ENCODE results near the gene FPR3. TPM values are rescaled to one million over a fixed set of nuclear protein-coding genes. Genes with fewer than 3 reads are reported as not detected.
A peak's percentile ranks its signal among the peaks of the same experiment; 100 is the strongest.

Gene FPR3
- total RNA-seq, 3 donors from 2014 or later = 3.9 to 20.0 (median 12.0) TPM

DNA sequence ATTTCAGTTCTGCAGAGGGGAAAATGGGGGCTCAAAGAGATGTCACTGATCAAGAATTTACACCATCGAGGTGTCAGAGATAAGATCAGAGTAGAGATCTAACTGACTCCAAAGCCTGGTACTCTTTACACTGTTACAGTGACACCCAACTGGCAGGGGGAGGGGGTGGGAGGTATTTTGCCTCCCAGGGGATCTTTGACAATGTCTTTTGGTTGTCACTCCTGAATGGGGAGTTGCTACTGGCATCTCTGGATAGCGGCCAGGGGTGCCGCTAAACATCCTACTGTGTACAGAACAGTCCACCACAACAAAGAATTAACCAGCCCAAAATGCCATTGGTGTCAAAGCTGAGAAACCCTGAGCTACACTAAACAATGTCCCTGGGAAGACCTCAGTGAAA is 3.1 kb downstream of the FPR3 start:
- TF ChIP-seq, protein P1, sequence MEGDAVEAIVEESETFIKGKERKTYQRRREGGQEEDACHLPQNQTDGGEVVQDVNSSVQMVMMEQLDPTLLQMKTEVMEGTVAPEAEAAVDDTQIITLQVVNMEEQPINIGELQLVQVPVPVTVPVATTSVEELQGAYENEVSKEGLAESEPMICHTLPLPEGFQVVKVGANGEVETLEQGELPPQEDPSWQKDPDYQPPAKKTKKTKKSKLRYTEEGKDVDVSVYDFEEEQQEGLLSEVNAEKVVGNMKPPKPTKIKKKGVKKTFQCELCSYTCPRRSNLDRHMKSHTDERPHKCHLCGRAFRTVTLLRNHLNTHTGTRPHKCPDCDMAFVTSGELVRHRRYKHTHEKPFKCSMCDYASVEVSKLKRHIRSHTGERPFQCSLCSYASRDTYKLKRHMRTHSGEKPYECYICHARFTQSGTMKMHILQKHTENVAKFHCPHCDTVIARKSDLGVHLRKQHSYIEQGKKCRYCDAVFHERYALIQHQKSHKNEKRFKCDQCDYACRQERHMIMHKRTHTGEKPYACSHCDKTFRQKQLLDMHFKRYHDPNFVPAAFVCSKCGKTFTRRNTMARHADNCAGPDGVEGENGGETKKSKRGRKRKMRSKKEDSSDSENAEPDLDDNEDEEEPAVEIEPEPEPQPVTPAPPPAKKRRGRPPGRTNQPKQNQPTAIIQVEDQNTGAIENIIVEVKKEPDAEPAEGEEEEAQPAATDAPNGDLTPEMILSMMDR (IDR thresholded peaks at IDR 0.05) = no peak
- TF ChIP-seq POLR2A (IDR thresholded peaks at IDR 0.05) (no peak), POLR2AphosphoS5 (IDR thresholded peaks at IDR 0.05) (no peak)
- no peak for DNase-seq (ENCODE audit: low spot score in 2 of 2)
- no peak overlapping the region for H3K4me3 ChIP-seq
- peak overlapping the region in 1 of 2 donors; percentile 43 for H3K27ac ChIP-seq
- intact Hi-C loops (cut with DNase I; ENCODE audit: low total_unique reads) = no loop called here
- H3K27me3 ChIP-seq = no peaks in the 10 kb centered on the region
- H3K36me3 ChIP-seq = no peaks in the 10 kb centered on the region
- no peaks in the 10 kb centered on the region for H3K4me1 ChIP-seq
- no peaks in the 10 kb centered on the region for H3K9me3 ChIP-seq

DNA sequence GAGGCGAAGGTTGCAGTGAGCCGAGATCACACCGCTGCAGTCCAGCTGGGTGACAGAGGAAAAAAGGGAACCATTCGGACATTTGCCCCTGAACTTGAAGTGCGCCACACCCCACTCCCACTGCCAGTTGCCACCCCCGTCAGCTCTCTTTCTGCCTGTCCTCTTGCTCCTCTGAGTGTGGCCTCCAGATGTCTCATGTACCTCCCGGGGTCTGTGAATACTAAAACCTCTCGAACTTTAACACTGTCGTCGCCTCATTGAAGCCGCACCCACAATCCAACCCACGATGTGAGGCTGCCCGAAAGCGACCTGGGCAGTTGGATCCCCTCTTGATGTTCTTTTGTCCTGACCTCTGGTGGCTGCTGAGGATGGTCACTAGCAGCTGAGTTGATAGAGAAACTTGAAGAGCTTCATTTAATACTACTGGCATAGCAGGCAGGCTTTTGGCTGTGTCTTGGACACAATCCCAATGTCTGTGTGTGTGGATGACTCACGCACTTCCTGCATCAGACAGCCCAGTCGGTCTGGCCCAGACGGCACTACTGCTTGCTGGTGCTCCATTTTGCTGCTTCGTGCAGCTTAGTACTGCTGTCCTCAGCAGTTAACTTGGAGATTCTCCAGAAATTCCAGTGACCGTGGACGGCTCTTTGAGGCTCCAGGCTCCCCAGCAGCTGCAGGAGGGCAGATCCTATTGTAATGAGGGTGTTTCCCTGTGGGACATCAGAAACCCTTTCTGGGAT is 4.2 kb downstream of the FPR3 start:
- no peaks in the 10 kb centered on the region for H3K36me3 ChIP-seq
- no peaks in the 10 kb centered on the region for H3K27me3 ChIP-seq
- peak overlapping the region; percentile 75 to 82 for H3K27ac ChIP-seq
- no peaks in the 10 kb centered on the region for H3K4me1 ChIP-seq
- intact Hi-C loops (cut with DNase I; ENCODE audit: low total_unique reads) = no loop called here
- no peaks in the 10 kb centered on the region for H3K9me3 ChIP-seq
- DNase-seq (ENCODE audit: low spot score in 2 of 2) = peak; percentile 75 to 80
- TF ChIP-seq POLR2A (IDR thresholded peaks at IDR 0.05) (no peak), POLR2AphosphoS5 (IDR thresholded peaks at IDR 0.05) (no peak)
- TF ChIP-seq, protein P1 (IDR thresholded peaks at IDR 0.05) = no peak
- H3K4me3 ChIP-seq = peak overlapping the region in 1 of 3 donors; percentile 39

DNA sequence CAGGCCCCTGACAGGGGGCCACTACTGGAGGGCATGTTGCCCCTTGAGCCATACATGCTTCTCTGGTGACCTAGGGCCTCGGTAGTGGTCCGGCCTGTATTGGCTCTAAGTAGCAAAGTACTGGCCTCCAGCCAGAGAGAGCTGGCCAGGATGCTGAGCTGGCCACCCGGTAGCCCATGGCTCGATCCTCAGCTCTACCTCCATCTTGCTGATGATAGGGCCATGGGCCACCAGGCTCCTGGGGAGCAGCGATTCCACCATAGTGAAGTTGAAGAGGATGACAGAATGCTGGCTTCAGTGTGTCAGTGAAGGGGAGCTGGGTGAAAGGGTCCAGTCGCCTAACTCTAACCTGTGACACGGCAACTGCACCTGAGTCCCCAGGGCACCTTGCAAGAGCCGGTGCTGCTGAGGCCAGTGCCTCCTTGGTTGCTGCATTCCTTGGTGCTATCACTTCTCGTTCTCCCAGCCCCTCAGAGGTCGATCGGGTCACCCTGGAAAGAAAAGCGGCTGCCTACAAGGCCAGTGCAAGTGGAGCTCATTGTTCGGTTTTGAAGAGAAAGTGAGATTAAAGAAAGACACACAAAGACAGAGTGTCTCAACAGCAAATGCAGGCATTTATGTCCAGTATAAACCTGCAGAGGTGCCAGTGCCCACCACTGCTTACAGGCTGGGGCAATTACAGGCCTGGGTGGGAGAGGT is 5.0 kb downstream of the FPR3 start:
- no peaks in the 10 kb centered on the region for H3K4me1 ChIP-seq
- no peaks in the 10 kb centered on the region for H3K9me3 ChIP-seq
- intact Hi-C loops (cut with DNase I; ENCODE audit: low total_unique reads) = no loop called here
- H3K27me3 ChIP-seq = no peaks in the 10 kb centered on the region
- no peak for TF ChIP-seq POLR2AphosphoS5 (IDR thresholded peaks at IDR 0.05)
- TF ChIP-seq POLR2A (IDR thresholded peaks at IDR 0.05) = no peak
- TF ChIP-seq, protein P1 (IDR thresholded peaks at IDR 0.05) = no peak
- DNase-seq (ENCODE audit: low spot score in 2 of 2) = no peak
- peak overlapping the region; percentile 75 to 82 for H3K27ac ChIP-seq
- peak overlapping the region in 1 of 3 donors; percentile 39 for H3K4me3 ChIP-seq
- no peaks in the 10 kb centered on the region for H3K36me3 ChIP-seq

DNA sequence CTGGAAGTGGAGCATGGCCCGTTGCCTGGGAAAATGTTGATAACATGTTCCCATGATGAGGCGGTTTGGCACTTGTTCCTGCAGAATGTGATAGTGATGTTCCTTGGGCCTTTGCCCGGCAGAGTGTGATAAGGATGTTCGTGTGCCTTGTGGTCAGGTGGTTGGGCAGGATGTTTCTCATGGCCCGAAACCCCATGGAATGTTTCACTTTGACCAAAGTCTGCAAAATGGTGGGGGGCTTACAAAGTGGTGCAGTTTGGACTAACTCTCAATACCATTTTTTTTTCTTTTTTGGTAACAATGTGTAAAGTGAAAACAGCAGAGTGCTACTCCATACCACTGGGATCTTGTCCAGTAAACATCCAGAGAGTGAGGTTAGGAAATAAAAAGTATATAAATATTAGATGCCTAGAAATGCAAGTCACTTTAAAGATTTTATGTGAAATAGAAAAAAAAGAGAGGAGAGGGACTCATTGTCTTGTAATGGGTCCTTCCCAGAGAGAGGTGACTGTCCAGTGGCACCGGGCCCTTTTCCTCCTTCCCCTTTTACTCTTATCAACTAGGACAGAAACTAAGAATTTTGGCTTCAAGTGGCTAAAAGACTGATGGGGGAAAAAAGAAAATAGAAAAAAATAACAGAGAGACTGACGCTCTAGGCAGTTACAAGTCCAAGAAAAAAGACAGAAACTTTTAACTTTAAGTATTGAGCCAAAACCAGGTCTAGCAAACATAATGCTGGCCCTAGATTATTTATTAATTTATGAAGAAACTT is 5.7 kb downstream of the FPR3 start:
- no peaks in the 10 kb centered on the region for H3K9me3 ChIP-seq
- no peak for DNase-seq (ENCODE audit: low spot score in 2 of 2)
- H3K4me1 ChIP-seq = no peaks in the 10 kb centered on the region
- intact Hi-C loops (cut with DNase I; ENCODE audit: low total_unique reads) = no loop called here
- peak overlapping the region in 1 of 2 donors; percentile 82 for H3K27ac ChIP-seq
- no peak overlapping the region for H3K4me3 ChIP-seq
- H3K36me3 ChIP-seq = no peaks in the 10 kb centered on the region
- TF ChIP-seq POLR2A (IDR thresholded peaks at IDR 0.05) = no peak
- TF ChIP-seq, protein P1 (IDR thresholded peaks at IDR 0.05) = no peak
- TF ChIP-seq POLR2AphosphoS5 (IDR thresholded peaks at IDR 0.05) = no peak
- H3K27me3 ChIP-seq = no peaks in the 10 kb centered on the region
